NCI-H446 (cell line): Measurements from ENCODE around the gene CLNK.
A peak's percentile ranks its signal among the peaks of the same experiment; 100 is the strongest.

Experiments used
- DNase-seq, 2 experiments: peaks; one replicate each; lab custom pipeline; 2025; lab: John Stamatoyannopoulos, UW

Gene CLNK, protein sequence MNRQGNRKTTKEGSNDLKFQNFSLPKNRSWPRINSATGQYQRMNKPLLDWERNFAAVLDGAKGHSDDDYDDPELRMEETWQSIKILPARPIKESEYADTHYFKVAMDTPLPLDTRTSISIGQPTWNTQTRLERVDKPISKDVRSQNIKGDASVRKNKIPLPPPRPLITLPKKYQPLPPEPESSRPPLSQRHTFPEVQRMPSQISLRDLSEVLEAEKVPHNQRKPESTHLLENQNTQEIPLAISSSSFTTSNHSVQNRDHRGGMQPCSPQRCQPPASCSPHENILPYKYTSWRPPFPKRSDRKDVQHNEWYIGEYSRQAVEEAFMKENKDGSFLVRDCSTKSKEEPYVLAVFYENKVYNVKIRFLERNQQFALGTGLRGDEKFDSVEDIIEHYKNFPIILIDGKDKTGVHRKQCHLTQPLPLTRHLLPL

DNA sequence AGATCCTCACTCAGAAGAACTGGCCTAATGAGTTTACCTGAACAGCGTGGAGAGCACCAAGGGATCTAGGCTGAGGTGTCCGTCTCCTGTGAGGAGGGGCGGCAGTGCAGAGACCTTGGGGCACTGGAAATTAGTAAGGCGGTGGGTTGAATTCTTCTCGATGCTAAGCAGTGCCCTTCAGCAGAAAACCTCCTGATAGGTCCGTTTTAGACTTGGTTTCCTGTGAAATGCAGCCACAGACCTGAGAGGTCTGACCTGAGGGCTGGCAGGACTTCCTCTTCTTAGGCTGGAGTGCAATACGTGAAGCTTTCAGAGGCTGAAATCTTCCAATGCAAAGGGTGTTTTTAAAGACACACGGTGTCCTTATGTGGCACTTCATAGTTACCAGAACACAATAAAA is at the start of gene CLNK:
CLNK (minus strand) TSS at position 138 of the 400 bp plus-strand sequence. CDS start 16,899 bp downstream, outside the sequence.
- no peak for DNase-seq

DNA sequence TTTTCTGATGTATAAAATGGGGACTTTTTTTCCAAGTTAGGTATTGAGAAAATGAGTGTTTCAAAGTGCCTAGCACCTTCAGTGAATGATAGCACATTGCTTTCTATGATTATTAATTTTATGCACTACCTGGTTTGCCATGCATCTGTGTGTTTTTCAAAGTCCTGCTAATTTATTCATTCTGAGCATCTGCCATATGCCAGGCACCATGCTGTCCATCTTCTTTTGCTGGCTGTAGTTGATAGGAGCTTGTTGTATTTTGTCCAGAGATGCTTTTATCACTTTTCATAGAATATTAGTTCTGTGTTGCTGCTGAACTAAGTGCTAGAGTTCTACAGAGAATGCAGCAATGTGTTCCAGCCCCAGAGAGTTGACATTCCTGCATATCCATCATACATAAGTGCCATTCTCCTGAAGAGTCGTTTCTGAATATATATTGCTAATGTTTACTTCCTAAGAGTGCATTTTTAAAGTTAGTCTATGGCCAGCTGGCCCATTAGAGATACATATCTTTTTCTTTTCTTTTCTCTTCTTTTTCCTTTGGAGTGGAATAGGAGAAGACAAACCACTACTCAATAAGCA is 49.0 kb upstream of the CLNK start:
- no peak for DNase-seq

DNA sequence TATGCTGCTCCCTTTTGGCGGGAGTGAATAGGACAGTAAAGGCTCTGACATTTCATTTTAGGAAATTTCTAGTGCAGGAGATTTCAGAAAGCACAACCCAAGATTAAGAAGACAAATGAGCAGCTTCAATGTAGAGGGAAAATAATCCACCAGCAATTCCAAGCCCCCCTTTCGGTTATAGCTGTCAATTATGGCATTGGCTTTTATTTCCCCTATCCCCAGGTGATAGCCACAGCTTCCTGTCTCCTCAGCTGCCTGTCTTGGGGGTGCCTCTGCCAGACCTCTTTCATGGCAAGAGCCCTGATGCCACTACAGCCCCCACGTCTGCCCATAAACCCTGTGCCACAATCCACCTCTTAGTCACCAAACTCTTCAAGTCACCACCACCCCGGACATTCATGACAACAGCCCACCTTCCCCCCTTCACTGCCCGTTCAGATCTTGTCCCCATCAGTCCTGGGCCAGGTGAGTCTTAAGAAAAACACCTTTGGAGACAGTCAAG is 48.4 kb upstream of the CLNK start:
- no peak for DNase-seq

DNA sequence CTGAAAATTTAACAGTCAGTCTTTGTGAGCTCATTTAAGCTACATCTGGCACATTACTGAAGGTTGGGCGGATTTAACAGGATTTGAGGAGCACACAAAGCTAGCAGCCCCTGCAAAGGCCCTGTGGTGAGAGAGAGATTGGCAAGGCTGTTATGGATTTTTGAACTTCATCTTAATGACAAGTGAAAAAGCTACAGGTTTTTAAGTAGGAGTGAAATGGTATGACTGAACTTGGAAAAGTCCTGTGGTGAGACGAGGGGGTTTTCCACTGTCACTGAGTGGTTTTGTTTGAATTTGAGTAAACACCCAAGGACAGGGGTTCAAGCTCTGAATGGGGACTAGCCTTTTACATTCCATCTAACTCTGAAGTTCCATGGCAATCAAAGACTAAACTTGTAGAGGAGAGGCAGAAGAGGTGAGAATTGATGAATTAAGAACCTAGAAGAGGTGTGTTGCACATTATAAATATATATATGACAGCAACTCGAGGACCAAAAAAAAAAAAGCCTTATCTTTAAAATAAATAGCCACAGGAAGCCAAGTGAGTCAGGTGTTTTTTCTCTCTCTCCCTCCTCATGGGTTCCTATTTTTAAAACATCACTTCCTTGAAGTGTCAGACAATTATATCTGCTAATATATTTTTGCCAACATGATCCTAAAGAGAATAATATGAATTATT is 47.8 kb upstream of the CLNK start:
- DNase-seq, result no peak

DNA sequence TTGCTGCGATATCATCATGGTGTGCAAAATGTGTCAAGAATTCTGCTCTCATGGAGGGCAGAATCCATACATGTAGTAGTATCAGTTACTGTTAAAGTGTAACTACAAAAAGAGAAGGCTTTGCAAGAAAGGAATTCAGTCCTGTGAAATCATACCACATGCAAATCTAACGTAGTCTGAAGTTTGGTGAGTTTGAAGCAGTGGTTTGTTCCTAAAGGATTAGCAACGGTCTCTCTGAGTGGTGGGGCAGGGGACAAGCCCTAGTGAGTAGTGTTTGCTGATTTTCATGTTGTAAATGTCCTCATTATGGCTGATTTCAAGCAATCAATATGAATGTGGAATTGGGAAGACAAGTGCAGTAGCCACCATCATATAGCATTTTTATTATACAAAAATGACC is 47.1 kb upstream of the CLNK start:
- DNase-seq, result no peak

DNA sequence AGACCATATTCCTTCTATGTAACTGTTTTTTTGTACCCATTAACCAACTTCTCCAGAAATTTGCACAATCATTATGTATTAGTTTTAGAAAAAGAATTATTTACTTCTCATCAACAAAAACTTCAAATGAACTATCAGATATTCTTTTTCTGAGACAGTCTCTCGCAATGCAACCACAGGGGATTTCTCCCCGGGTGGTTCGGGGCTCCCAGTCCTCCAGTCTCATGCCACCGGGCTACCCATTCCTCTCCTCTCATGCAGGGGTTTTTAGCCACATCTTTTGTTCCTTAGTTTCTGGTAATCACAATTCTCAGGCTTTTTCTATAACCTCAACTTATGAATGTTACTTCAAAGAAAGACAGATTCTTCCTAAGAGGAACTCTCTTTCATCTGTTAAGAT is 46.6 kb upstream of the CLNK start:
- no peak for DNase-seq

DNA sequence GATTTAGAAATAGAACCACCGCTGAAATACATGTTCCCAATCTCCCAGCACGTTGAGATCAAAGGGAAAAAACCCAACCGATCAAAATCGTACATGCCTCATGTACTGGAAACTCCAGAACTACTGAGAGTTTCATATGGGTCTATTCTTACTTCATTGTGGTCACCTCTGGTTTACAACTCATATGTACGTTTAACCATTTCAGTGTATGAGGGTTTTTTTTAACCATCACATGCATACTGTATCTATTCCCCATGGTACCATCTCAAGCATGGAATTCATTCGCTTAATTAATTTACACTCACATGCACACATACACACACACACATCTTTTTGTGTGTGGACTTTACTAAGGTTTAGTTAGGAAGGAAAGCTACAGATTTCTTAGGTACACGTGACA is 46.0 kb upstream of the CLNK start:
- no peak for DNase-seq

DNA sequence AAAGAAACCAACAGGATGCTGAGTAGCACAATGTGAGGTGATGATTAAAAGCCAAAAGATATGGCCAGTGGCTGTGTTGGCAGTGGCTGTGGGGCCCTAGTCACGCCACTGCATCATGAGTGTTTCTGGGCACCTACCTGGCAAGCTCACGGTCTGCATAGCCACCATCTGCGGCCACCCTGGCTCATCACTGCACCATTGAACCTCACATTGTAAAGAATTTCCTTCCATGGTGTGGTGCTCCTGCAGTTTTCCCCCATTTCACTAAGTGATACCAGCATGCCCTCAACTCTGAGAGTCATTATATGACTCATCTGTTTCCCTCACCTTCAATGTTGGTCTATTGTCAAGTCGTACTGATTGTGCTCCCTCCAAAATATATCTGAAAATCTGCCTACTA is 45.5 kb upstream of the CLNK start:
- no peak for DNase-seq

DNA sequence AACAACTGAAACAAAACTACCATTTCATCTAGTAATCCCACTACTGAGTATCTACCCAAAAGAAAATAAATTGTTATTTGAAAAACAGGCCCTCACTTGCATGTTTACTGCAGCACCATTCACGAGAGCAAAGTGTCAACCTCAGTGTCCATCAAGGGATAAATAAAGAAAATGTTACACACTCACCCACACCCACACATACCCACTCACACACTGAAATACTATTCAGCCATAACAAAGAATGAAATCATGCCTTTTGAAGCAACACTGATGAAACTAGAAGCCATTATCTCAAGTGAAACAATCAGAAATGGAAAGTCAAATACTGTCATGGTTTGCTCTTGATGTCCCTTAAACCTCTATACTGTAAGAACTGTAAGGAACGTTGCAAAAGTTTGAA is 44.8 kb upstream of the CLNK start:
- no peak for DNase-seq

DNA sequence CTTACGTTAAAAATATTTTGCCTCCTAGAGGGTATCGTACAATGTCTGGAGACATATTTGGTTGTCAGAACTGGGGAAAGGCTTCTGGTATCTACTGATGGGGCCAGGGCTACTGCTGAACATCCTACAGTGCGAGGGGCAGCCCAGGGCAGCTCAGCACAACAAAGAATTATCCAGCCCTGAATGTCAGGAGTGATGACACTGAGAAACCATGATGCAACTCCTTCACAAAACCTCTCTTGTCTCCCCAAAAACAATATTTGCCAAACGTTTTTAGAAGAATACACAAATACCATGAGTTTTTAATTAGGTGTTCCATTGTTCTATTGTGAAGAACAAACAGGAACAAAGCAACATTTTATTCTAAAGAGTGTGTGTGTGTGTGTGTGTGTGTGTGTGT is 43.4 kb upstream of the CLNK start:
- DNase-seq, result no peak

DNA sequence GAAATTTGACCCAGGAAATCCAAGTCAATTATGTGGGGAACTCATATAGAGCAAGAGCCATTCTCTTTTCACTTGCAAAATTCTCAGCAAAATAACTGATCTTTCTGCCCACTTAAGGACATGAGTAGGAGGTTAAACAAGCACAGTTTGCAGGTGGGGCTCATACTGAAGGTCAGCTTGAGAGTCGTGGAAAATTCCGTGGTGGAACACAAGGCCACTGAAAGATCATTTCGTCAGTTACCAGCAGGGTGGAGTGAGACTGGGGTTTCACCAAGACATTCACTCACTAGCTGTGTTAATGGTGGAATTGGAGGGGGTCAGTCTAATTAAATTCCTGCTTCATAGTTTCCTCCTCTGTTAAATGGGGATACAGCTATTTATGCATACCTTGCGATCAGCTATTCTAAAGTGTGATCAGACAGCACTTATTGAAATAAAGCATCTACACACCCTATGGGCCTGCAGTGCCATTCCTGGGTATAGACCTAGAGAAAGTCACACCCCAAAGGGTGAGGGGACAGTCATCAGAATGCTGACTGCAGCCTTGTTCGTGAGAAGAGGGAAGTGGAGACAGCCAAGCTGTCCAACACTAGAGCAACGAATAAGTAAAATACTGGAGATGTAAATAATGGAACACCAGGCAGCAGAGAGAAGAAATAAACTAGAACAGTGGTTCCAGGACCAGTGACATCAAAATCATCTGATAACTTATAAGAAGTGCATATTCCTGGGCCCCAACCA is 42.7 kb upstream of the CLNK start:
- no peak for DNase-seq

DNA sequence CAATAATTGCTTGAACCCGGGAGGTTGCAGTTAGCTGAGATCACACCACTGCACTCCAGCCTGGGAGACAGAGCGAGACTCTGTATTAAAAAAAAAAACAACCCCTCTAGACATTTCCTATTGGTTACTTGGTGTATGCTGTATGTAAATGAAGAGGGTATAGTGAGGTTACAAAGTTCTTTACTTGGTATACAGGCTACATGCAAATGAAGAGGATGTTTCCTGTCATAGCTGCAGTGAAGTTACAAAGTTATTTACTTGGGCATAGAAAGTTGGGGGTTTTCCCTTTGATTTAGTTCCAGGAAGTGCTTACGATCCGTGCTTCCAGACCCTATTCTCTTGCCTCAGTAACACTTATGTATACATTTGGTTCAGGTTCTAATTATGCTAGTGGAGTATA is 38.4 kb upstream of the CLNK start:
- no peak for DNase-seq

DNA sequence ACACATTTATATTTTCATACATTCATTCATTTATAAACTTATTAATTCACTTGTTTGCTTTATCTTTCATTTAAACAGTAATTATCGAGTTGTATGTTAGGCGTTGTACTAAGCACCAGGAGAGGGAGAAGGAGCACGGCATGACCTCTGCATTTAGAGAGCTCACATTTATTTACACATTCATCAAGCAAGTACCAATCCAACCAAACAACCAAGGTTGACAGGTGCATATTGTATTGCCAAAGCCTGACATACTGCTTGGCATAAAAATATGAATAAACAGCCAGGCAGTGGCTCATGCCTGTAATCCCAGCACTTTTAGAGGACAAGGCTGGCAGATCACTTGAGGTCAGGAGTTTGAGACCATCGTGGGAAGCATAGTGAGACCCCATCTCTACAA is 37.0 kb upstream of the CLNK start:
- DNase-seq, result no peak

DNA sequence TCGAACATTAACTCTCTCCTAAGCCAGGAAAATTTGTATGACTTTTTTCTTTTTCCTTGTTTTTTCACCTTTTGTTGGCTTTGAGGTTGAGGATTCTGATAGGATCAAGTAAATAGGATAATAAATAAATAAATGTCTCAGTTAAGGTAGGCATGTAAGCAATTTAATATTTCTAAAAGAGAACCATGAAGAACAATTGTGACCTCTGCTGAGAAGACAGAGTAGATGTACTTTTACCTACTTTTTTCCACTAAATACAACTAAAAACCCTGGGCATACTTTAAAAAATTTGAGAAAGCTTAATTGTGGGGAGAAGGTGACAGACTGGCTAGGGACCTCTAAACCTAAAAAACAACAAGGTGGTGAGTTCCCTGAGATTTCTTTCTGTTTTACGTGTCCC is 31.6 kb upstream of the CLNK start:
- DNase-seq, result no peak

DNA sequence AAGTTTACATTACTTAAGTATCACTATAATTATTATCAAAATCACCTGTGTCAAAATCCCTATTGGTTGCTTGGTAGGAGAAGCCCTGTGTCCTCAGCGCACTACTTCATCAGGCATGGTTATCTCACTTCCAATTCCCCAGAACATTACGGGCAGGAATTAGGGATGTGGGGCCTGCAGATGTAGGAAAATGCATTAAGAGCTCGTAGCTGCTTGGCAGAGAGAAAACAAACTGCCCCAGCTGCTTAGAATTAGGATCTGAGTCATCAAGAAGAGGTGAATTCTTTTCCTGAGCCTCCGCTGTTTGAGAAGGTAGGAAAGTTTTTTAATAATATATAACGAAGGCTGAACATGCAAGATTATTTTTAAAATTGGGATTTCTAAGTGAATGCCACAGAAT is 31.1 kb upstream of the CLNK start:
- DNase-seq, result peak in 1 of 2 experiments; percentile 5

DNA sequence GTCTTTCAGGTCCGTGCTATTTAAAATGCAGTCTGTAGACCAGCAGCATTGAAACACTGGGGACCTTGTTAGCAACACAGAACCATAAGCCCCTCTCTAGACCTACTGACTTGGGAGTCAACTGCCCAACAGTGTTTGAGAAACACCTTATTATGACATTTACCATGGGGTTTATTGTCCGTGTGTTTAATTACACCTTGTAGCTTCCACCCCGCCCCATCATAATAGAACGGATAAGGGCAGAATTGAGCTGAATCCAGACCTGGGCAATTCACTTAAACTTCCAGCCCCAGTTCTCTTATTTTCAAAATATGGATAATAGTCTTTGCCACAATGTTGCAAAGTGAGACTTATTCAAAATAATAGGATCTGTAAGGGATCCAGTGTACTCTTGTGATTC is 30.6 kb upstream of the CLNK start:
- no peak for DNase-seq

DNA sequence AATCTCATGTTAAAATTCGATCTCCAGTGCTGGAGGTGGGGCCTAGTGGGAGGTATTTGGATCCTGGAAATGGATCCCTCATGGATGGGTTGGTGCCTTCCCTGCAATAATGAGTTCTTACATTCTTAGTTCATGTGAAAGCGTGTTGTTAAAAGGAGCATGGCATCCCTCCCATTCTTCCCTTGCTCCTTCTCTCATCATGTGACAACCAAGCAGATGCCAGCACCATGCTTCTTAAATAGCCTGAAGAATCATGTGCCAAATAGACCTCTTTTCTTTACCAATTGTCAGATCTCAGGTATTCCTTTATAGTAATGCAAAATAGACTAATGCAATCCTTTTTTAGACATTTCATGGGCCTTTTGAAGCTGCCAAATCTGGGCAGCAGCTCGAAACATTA is 29.0 kb upstream of the CLNK start:
- no peak for DNase-seq

DNA sequence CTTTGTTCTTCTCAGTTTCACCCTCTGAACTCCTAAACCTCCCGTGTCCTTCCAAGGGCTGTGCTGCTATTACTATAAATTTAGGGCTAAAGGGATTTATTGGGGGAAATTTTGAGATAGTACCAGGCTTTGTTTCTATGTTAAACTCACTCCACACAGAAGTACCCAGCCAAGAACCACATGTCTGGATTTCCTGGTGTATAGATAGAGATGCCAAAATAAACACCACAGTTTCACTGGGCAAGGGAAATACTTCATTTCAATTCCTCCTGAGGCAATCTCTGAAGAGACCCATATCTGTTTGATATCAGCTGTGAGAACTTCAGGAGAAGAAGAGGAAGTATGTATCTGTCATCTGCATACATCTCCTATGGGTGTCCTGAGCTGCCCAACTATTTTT is 21.7 kb upstream of the CLNK start:
- no peak for DNase-seq

DNA sequence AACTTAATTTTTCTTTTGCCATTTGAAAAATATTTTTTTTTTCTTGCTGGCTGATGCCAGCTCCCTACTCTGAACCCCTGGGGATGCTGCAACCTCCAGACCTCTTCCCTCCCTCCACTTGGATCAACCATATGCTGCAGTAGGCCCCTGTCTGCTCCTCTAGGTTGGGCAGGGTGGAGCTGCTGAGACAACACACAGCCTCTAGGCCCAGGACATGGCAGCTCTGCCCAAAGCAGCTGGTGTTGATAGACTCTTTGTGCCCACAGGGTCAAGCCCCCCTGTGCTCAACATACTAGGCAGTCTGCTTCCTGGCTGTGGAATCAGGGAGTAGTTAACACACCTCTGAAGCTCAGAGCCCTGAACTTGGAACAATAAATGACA is 19.9 kb upstream of the CLNK start:
- peak in 1 of 2 experiments; percentile 57 for DNase-seq

DNA sequence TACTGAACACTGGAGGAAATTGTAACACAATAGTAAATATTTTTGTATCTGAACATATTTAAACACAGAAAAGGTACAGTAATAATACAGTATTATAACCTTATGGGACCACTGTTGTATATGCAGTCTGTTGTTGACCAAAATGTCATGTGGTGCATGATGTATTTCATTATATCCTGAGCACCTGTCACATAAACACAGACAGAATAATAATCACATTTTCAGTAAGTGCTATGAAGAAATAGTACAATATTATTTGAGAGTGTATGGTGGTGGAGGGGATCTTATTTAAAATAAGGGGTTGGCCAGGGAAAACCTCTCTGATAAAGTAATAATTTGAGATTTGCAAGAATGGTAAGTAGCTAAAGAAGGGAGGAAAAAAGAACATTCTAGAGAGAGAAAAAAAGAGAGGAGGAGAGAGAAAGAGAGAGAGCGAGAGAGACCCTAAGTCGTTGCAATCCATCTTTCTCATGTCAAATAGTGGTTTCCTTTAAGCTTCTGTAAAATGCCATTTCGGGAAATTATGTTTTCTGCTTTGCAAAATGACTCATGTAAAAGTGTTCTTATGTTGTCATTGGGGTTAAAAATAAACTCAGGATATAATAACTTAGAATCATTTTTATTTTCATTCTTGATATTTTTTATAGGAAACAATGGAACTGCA is 19.3 kb upstream of the CLNK start:
- DNase-seq, result no peak

DNA sequence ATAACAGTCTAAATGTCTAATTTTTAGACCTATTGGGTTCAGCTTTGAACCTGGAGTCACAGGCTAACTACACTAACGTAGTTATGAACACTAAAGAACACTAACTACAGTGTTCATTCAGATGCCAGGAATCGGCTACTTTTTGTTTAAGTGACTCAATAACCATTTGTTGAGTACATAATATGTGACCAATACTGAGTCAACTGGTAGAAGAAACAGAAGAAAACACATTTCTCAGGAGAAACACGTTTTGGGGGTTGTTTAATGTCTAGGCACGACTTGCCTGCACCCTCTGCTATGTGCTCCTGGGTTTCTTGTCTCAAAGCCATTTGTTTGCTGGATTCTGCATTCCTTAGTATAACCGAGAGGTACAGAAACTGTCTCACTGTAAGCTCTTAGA is 18.6 kb upstream of the CLNK start:
- no peak for DNase-seq
